Dendritic cell treated with granulocyte-macrophage colony-stimulating factor and Interleukin-4, amounts not matched to agents 40 ng/mL and 50 ng/mL, for 4 days (primary cell): ENCODE measurements around the gene RNASE11.
"Not testable (repeated sequence)": the region's sequence is repeated elsewhere in the genome, so short reads cannot be mapped to it uniquely, and the experiment has no call there.

Experiments
- H3K27ac Mint-ChIP-seq: one replicate; pipeline ENCODE4 v1.8.0; 2022; ENCODE audit warnings: mild to moderate bottlenecking, mixed read lengths
- H3K27me3 Mint-ChIP-seq: one replicate; pipeline ENCODE4 v1.8.0; 2022; ENCODE audit warnings: mild to moderate bottlenecking, mixed read lengths
- H3K36me3 Mint-ChIP-seq: one replicate; pipeline ENCODE4 v1.8.0; 2022; ENCODE audit warnings: low read depth, mixed read lengths
- H3K4me1 Mint-ChIP-seq: one replicate; pipeline ENCODE4 v1.8.0; 2022; ENCODE audit warnings: low read depth, mixed read lengths
- H3K4me3 Mint-ChIP-seq: one replicate; pipeline ENCODE4 v1.8.0; 2022; ENCODE audit warnings: mild to moderate bottlenecking, moderate library complexity, mixed read lengths
- H3K9me3 Mint-ChIP-seq: one replicate; pipeline ENCODE4 v1.8.0; 2022; ENCODE audit warnings: mixed read lengths
- intact Hi-C: fragments of 100-400 bp; cut with micrococcal nuclease; formaldehyde crosslinking; loops from one replicate; pipeline ENCODE4 v1.15.0; 2022

Gene RNASE11

GRCh38 chr14:20578784-20579502 is 8.9 kb downstream of the RNASE11 start:
- H3K4me1 Mint-ChIP-seq = peaks cover 10% of the 10 kb centered on the region
- H3K27ac Mint-ChIP-seq = no peak overlapping the region
- H3K9me3 Mint-ChIP-seq = no peaks in the 10 kb centered on the region
- no peaks in the 10 kb centered on the region for H3K36me3 Mint-ChIP-seq
- no peak overlapping the region for H3K4me3 Mint-ChIP-seq
- intact Hi-C loops = no loop called here
- H3K27me3 Mint-ChIP-seq = no peaks in the 10 kb centered on the region

GRCh38 chr14:20578325-20578724 is 9.5 kb downstream of the RNASE11 start:
- H3K27me3 Mint-ChIP-seq = no peaks in the 10 kb centered on the region
- peaks cover 10% of the 10 kb centered on the region for H3K4me1 Mint-ChIP-seq
- no peak overlapping the region for H3K4me3 Mint-ChIP-seq
- H3K36me3 Mint-ChIP-seq = no peaks in the 10 kb centered on the region
- H3K9me3 Mint-ChIP-seq = no peaks in the 10 kb centered on the region
- no peak overlapping the region for H3K27ac Mint-ChIP-seq
- intact Hi-C loops = no loop called here

- intact Hi-C loops = not testable (repeated sequence)
Measured at GRCh38 chr14:20572382-20572990, 15.3 kb downstream of the RNASE11 start.

GRCh38 chr14:20570720-20571119 is 17.1 kb downstream of the RNASE11 start:
- intact Hi-C loops, H3K4me3 Mint-ChIP-seq, H3K36me3 Mint-ChIP-seq, H3K27me3 Mint-ChIP-seq, H3K27ac Mint-ChIP-seq, H3K4me1 Mint-ChIP-seq: not testable (repeated sequence)
- peaks cover 20% of the 10 kb centered on the region for H3K9me3 Mint-ChIP-seq

More at GRCh38 chr14:20572382-20572990, 15.3 kb downstream of the RNASE11 start:
- H3K27ac Mint-ChIP-seq, H3K36me3 Mint-ChIP-seq, H3K4me3 Mint-ChIP-seq, H3K4me1 Mint-ChIP-seq, H3K27me3 Mint-ChIP-seq: not testable (repeated sequence)
- H3K9me3 Mint-ChIP-seq = peaks cover 20% of the 10 kb centered on the region

- H3K27me3 Mint-ChIP-seq, H3K4me1 Mint-ChIP-seq, H3K4me3 Mint-ChIP-seq, intact Hi-C loops, H3K27ac Mint-ChIP-seq, H3K36me3 Mint-ChIP-seq: not testable (repeated sequence)
- peaks cover 20% of the 10 kb centered on the region for H3K9me3 Mint-ChIP-seq
Measured at GRCh38 chr14:20569865-20570264, 17.9 kb downstream of the RNASE11 start.

GRCh38 chr14:20569066-20569465 is 18.7 kb downstream of the RNASE11 start:
- H3K27me3 Mint-ChIP-seq = no peaks in the 10 kb centered on the region
- H3K36me3 Mint-ChIP-seq = no peaks in the 10 kb centered on the region
- H3K4me3 Mint-ChIP-seq = no peak overlapping the region
- intact Hi-C loops = no loop called here
- no peak overlapping the region for H3K27ac Mint-ChIP-seq
- peaks cover 20% of the 10 kb centered on the region for H3K9me3 Mint-ChIP-seq
- no peaks in the 10 kb centered on the region for H3K4me1 Mint-ChIP-seq

DNA sequence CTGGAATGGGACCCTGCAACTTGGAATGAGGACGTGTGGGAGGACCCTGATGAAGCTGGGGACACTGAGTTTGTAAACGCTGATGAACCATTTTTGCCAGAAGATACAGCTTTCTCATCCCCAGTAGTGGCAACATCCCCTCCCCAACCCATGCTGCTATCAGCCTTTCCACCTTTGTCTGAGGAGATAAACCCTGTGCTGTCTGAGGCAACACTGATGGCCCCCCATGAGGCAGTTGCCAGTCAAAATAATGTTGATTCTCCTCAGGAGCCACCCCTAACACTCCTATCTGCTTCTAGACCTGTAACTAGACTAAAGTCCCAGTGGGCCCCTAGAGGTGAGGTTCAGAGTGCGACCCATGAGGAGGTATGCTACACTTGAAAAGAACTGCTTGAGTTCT is 19.4 kb downstream of the RNASE11 start:
- Mint-ChIP-seq H3K36me3 (no peaks in the 10 kb centered on the region), H3K27me3 (no peaks in the 10 kb centered on the region), H3K4me3 (no peak overlapping the region), H3K27ac (no peak overlapping the region), H3K4me1 (no peaks in the 10 kb centered on the region), H3K9me3 (peaks cover 20% of the 10 kb centered on the region)
- intact Hi-C loops = no loop called here

GRCh38 chr14:20567199-20567598 is 20.6 kb downstream of the RNASE11 start:
- H3K9me3 Mint-ChIP-seq = peaks cover 20% of the 10 kb centered on the region
- intact Hi-C loops, H3K27me3 Mint-ChIP-seq, H3K4me3 Mint-ChIP-seq, H3K27ac Mint-ChIP-seq, H3K36me3 Mint-ChIP-seq, H3K4me1 Mint-ChIP-seq: not testable (repeated sequence)

DNA sequence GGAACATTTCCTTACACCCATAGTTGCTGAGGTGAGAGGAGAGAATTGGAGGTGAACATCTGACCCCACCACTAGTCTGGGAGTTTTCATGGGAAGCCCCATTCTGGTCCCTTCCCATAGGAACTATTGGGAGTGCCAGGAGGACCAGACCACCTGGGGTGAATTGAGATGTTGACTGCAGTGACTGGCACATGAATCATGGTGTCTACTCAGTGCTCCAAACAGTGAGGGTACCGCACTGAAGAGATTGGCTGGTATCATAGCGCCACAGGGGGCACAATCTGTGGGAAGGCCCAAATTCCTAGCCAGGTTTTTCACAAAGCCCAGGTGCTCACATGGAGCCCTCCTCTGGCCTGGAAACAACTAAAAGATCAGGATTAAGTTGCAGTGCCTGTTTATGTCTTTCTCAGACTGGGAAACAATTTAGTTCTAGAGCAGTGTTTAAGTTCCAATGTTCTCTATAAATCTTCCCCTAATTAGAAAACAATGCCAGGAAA is 23.3 kb downstream of the RNASE11 start:
- Mint-ChIP-seq H3K27ac (no peak overlapping the region), H3K27me3 (no peaks in the 10 kb centered on the region)

DNA sequence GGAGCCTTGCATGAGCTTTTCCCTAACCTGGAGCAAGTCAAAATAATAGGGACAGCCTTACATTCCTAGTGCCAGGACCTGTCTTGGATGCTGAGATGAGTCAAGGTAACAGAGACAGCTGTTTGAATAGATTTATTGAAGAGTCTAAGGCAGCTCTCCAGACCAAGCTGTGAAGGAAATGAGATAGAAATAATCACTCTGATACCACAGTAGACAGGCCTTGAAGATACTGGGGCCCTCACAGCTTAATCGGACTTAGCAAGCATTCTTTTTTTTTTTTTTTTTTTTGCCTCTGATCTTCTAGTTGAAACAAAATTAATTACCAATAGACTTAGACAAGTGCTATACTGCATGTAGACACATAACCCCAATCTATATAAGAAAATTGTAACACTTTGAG is 23.8 kb downstream of the RNASE11 start:
- Mint-ChIP-seq H3K4me1 (no peaks in the 10 kb centered on the region), H3K9me3 (peaks cover 12% of the 10 kb centered on the region), H3K4me3 (no peak overlapping the region), H3K36me3 (no peaks in the 10 kb centered on the region), H3K27ac (no peak overlapping the region), H3K27me3 (no peaks in the 10 kb centered on the region)
- intact Hi-C loops = no loop called here

More for the DNA sequence above, 23.3 kb downstream of the RNASE11 start:
- Mint-ChIP-seq H3K36me3 (no peaks in the 10 kb centered on the region), H3K4me1 (no peaks in the 10 kb centered on the region), H3K9me3 (peaks cover 17% of the 10 kb centered on the region), H3K4me3 (no peak overlapping the region)
- intact Hi-C loops = no loop called here

- Mint-ChIP-seq H3K27me3 (no peaks in the 10 kb centered on the region), H3K9me3 (no peaks in the 10 kb centered on the region), H3K36me3 (no peaks in the 10 kb centered on the region), H3K4me3 (no peak within 1 kb of the TSS), H3K27ac (no peak within 1 kb of the TSS), H3K4me1 (peaks cover 8% of the 10 kb centered on the region)
- intact Hi-C loops = no loop called here
Measured at GRCh38 chr14:20560961-20561360, 26.8 kb downstream of the RNASE11 start, which contains the start of gene RNASE9. Gene RNASE9 (minus strand): TSS chr14:20561047.

DNA sequence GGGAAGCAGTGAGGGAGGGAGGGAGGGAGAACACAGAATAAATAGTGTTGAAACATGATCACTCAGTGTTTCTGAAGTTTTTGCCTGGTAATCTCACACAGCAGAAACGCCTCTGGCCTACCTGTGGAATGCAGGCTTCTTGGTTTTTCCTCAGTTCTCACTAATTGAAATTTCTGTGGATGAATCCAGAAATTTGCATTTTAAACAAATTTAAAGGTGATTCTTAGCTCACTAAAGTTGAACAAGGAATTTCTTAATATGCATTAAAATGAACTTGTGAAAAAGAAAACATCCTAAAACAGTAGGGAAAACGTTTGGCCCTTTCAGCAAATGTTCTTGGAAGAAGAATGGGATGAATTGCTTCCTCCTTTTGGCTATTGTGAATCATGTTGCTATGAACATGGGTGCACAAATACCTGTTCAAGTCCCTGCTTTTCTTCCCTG is 28.3 kb downstream of the RNASE11 start:
- Mint-ChIP-seq H3K27ac (no peak overlapping the region), H3K27me3 (peaks cover 1% of the 10 kb centered on the region), H3K9me3 (no peaks in the 10 kb centered on the region), H3K36me3 (no peaks in the 10 kb centered on the region), H3K4me1 (peaks cover 8% of the 10 kb centered on the region), H3K4me3 (no peak overlapping the region)
- intact Hi-C loops = no loop called here

DNA sequence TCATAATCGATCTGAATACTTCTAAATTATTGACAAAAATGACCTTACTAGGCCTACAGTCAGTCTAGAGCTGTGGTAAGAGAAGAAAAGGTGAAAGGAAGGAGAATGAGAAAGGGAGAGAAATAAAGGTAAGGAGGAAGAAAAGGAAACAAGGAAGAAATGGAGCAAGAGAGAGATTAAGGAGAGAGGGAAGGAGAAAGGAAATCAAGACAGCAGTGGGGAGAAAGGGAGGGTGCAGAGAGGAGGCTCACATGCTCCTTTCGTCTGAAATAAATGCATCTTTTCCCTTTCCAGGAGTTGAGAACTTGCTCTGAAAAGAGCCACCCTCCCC is 30.6 kb downstream of the RNASE11 start:
- no peak overlapping the region for H3K27ac Mint-ChIP-seq
- intact Hi-C loops = no loop called here
- no peak overlapping the region for H3K4me3 Mint-ChIP-seq
- H3K27me3 Mint-ChIP-seq = peaks cover 1% of the 10 kb centered on the region
- no peaks in the 10 kb centered on the region for H3K36me3 Mint-ChIP-seq
- no peaks in the 10 kb centered on the region for H3K9me3 Mint-ChIP-seq
- H3K4me1 Mint-ChIP-seq = peaks cover 8% of the 10 kb centered on the region

DNA sequence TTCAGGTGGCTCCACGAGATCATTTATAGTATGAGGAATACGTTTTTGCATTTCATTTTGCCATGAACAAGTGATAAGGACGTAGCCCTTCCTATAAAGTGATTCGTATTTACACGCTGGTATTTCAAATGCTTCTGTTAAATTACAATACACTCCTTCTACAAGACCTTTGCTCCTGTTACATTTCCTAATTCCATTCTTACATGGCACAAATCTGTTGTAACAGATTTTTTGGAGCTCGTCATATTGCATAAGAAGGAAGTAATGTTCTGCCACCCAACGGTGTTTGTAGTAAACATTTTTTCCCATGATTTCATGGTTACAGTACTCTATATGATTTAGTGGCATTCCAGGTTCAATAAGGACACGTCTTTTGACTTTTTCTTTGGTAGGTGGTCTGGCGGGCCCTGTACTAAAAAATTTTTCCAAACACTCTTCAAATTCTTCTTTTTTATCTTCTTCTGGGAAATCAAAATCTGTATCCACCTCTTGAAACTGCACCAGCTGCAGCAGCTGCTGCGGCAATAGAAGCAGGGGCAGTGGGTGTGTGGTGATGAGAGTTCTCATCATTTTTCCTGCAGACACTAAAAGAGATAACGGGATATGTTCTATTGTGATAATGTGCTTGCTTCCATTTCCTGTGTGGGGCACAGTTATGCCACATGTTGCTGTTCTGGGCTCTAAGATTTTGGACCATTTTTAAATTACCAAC is 31.1 kb downstream of the RNASE11 start:
- Mint-ChIP-seq H3K9me3 (no peaks in the 10 kb centered on the region), H3K4me1 (peaks cover 8% of the 10 kb centered on the region), H3K27me3 (peaks cover 1% of the 10 kb centered on the region), H3K36me3 (no peaks in the 10 kb centered on the region), H3K4me3 (no peak overlapping the region), H3K27ac (no peak overlapping the region)
- intact Hi-C loops = no loop called here
